A549 treated with Hydrocortisone at 1 μM for 4 hours (cell line): ENCODE data around the gene TMBIM1. TPM values are rescaled to one million over a fixed set of nuclear protein-coding genes. Genes with fewer than 3 reads are reported as not detected.

Experiments used
- total RNA-seq: library from RNA; stranded (reverse); fragments of 200-300 nt; extraction: Qiagen RNA extraction; gene quantifications from 5 replicates; pipeline ENCODE4 v1.2.3, GENCODE V29; 2022

The TMBIM1 gene, protein sequence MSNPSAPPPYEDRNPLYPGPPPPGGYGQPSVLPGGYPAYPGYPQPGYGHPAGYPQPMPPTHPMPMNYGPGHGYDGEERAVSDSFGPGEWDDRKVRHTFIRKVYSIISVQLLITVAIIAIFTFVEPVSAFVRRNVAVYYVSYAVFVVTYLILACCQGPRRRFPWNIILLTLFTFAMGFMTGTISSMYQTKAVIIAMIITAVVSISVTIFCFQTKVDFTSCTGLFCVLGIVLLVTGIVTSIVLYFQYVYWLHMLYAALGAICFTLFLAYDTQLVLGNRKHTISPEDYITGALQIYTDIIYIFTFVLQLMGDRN
- 123 to 148 TPM (median 135 TPM) in 5 replicates for total RNA-seq

DNA sequence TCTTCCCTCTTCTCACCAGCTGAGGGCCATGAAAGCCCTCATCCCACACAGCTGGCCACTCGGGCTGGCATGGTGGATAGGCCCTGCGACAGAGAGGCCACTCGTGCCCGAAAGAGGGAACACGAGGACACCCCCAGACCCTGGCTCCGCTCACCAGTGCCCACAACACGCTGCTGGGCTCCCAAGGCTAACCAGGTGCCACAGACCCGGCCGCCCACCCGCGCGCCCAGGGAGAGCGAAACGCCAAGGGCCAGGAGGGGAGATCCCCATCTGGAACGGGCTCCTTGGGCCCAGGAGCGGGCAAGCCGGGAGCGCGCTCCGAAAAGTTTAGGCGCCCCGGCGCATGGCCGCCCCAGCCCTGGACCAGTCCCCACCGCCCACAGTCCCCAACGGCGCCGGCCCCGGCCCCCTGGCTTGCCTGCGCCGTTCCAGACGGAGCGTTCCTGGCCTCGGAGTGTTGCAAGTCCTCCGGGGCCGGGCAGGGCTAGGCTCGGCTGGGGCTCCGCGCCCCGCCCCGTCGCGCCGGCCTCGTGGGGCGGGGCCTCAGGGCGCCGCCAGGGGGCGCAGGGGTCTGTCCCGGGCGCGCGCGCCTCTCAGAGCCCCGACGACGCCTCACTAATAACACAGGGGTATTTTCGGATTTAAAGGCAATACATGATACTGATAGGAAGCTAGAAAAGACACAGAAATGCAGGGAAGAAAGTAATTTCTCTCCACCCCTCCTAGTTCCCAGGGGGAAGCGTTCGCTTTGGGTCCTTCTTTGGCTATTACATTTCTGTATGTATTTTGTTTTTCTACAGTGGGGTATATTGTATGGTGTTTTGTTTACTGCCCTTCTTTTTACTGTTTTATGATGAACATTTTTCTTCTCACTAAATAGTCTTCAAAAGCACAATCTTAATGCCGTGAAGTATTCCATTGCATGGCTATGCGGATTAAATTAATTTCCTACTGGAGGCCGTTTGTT is at the start of gene TMBIM1:
TSS of gene TMBIM1 (minus strand) at position 456 of the 967 bp plus-strand sequence. CDS start 10,362 bp downstream, outside the sequence.

DNA sequence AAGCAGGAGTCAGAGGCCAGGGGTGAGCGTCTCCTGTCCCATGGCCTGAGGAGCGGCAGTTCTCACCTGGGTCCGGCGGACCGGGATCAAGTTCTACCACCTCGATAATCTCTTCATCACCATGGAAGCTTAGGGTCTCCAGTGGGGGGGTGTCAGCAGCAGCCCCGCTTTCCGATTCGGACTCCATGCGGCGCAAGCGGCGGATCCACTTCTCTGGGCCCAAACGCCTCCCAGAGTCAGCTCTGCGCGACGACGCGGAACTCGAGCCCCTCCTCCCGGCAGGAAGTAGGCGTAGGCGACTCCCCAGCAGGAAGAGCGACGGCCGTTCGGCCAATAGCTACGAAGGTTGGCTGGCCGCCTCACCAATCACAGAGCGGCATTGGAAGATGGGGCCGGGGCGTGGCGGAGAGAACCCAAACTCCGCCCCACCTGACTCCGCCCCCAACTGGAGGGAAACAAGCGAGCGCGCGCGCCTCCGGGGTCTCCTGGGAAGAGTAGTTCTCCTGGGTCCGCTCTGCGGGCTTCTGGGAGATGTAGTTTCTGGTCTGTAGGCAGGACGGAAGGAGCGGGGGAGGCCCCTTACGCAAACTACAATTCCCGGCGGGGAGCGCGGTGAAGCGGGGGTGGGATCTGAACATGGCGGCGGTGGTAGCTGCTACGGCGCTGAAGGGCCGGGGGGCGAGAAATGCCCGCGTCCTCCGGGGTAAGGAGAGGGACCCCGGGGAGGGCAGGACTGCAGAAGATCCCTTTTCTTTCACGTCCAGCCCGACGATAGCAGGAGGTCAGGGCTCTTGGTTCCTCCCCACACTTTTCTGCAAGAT is 22.2 kb downstream of the TMBIM1 start, which contains the start of the genes AAMP and PNKD:
TSS of gene AAMP (minus strand) at position 238 of the 821 bp plus-strand sequence. CDS start at position 187, 51 bp downstream.
TSS of gene PNKD (plus strand) at position 620 of the 821 bp plus-strand sequence. CDS start at position 637, 17 bp downstream.

DNA sequence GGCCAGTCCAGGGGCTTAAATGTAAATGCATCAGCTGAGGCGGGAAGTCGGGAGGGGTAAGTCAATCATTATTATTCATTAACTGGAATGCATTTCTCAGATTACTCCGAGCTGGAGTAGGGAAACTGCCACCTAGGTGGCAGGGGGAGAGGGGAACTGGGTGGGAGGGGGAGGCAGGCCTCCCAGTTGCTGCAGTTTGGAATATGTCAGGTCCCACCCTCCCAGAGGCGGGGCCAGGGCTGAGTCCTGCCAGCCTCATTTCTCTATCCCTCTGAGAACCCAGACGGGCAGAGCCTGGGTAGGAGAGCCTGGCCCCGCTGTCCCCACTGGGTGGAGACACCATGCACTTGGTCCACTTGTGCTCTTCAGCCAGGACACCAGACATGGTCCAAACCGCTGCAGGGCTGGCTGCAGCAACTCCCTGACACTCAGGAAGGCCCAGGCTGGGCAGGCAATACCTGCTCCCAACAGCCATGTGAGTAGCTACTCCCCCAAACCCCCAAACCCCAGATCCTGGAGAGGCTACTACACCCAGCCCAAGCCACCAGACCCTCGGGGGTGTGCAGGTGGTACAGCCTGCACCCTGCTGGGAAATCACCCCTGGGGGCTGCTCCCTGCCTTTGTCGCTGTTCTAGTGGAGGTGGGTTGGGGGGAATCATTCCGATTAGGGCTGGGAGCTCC is 31.4 kb downstream of the TMBIM1 start, which contains the start of gene GPBAR1:
TSS of gene GPBAR1 (plus strand) at position 274 of the 681 bp plus-strand sequence. CDS start 1,710 bp downstream, outside the sequence.

Other genes starting within 250 kb of the TMBIM1 start
- gene RUFY4, start 223.2 kb downstream of the TMBIM1 start, total RNA-seq = 0.09 TPM in 1 of 5 replicates, not detected in the others
- 0.07 TPM in 1 of 5 replicates, not detected in the others for gene CXCR2, start 166.5 kb downstream of the TMBIM1 start, total RNA-seq
- not detected in 5 replicates for gene CXCR1, start 125.5 kb downstream of the TMBIM1 start, total RNA-seq
- 291 to 305 TPM (median 299 TPM) in 5 replicates for gene ARPC2, start 75.3 kb downstream of the TMBIM1 start, total RNA-seq
- gene GPBAR1, start 31.5 kb downstream of the TMBIM1 start, total RNA-seq = 0.14 to 0.29 TPM (median 0.18 TPM) in 5 replicates
- gene AAMP, start 22.4 kb downstream of the TMBIM1 start, total RNA-seq = 122 to 179 TPM (median 125 TPM) in 5 replicates
- 58.3 to 74.6 TPM (median 68.8 TPM) in 5 replicates for gene PNKD, start 22.0 kb downstream of the TMBIM1 start, total RNA-seq
- 0.21 to 0.23 TPM in 2 of 5 replicates, not detected in the others for gene CATIP, start 64.4 kb upstream of the TMBIM1 start, total RNA-seq
- gene SLC11A1, start 89.8 kb upstream of the TMBIM1 start, total RNA-seq = 0.08 to 0.29 TPM (median 0.23 TPM) in 5 replicates
- 66.9 to 75.6 TPM (median 71.5 TPM) in 5 replicates for gene CTDSP1, start 107.4 kb upstream of the TMBIM1 start, total RNA-seq
- gene VIL1, start 126.6 kb upstream of the TMBIM1 start, total RNA-seq = 0.17 to 0.38 TPM (median 0.35 TPM) in 5 replicates